ENCODE results near the gene WSB1. TPM values are rescaled to one million over a fixed set of nuclear protein-coding genes. Genes with fewer than 3 reads are reported as not detected.

Gene WSB1
- total and polyA plus RNA-seq, 9 of the 15 experiments (the other 6 are each of a cell fraction or from before 2014, with no cell fraction given) = 22.8 to 229 (median 81.1) TPM

DNA sequence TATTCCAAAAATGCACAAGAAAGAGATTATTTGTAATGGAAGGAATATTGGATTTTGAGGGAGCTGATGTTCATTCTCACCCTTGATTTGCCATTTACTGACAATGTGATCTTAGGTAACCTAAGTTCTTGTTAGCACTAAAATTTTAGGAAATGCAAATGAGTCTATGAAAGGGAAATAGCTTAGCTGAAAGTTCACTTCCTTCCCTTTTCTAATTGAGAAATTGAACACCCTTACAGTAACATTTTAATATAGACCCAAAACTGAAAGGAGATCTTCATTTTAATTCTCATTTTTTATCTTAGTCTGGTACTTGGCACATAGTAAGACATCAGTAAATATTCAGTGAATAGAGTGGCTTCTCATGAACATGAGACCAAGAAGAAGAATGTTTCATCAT is 10.9 kb upstream of the WSB1 start:
- POLR2A ChIA-PET = interaction anchor here (1.4 to 2.9 kb wide), 4 partner anchors 11 to 25 kb away, joined by 5 to 23 read pairs (median 7); partner anchors contain the start of gene WSB1

More for the DNA sequence above, 10.9 kb upstream of the WSB1 start:
- Histone ChIP-seq H3K27me3 (ENCODE audit: control insufficient read depth in 2 of 2, insufficient read depth in 2 of 2, low read length in 2 of 2) (no peaks in the 10 kb centered on the region; a peak in 1 of 5 replicates), H3K36me3 (ENCODE audit: control insufficient read depth, insufficient read depth, low read length) (no peaks in the 10 kb centered on the region), H3K9me3 (replicated peaks; ENCODE audit: control insufficient read depth, insufficient read depth, low read depth, low read length) (no peaks in the 10 kb centered on the region), H3K4me3 (no peak overlapping the region), H3K27ac (ENCODE audit: extremely low read depth, low read depth, low read length) (no peak overlapping the region), H2AFZ (ENCODE audit: low read depth, low read length) (no peak overlapping the region), H3K9me1 (ENCODE audit: control insufficient read depth, insufficient read depth, low read length) (no peaks in the 10 kb centered on the region), H3K4me1 (replicated peaks in 1 of 2; ENCODE audit: control insufficient read depth in 2 of 2, insufficient read depth in 2 of 2, low read length in 2 of 2) (peaks cover 5% of the 10 kb centered on the region in 2 experiments; a peak in 2 of 5 replicates), H3K79me2 (ENCODE audit: control insufficient read depth, insufficient read depth, low read length) (no peaks in the 10 kb centered on the region), H3K9ac (ENCODE audit: insufficient read depth in 1 of 2, low read depth in 2 of 2, low read length in 2 of 2) (no peak overlapping the region), H3K4me2 (ENCODE audit: insufficient read depth, low read length) (no peak overlapping the region), H4K20me1 (replicated peaks; ENCODE audit: control insufficient read depth, insufficient read depth, low read length) (no peaks in the 10 kb centered on the region)
- TF ChIP-seq ZNF445 (CRISPR knock-in tag; IDR thresholded peaks at IDR 0.05; ENCODE audit: low read depth) (no peak), ZNF324 (CRISPR knock-in tag; IDR thresholded peaks at IDR 0.05) (no peak), RAD51 (IDR thresholded peaks at IDR 0.05; ENCODE audit: borderline replicate concordance, low read depth) (no peak), PHB (CRISPR knock-in tag; IDR thresholded peaks at IDR 0.05) (no peak), TRIM24 (IDR thresholded peaks at IDR 0.05) (no peak), KAT8 (IDR thresholded peaks at IDR 0.05; ENCODE audit: low read depth) (no peak), ZNF76 (CRISPR knock-in tag; IDR thresholded peaks at IDR 0.05; ENCODE audit: borderline replicate concordance) (no peak), NEUROD1 (IDR thresholded peaks at IDR 0.05; ENCODE audit: borderline replicate concordance, low read depth, low read length, partially characterized antibody) (no peak), ZKSCAN3 (CRISPR knock-in tag; IDR thresholded peaks at IDR 0.05) (no peak), ZNF175 (CRISPR knock-in tag; IDR thresholded peaks at IDR 0.05; ENCODE audit: low read depth) (no peak), CEBPB (tag; IDR thresholded peaks at IDR 0.05) (no peak)
- TF ChIP-seq, protein P1, sequence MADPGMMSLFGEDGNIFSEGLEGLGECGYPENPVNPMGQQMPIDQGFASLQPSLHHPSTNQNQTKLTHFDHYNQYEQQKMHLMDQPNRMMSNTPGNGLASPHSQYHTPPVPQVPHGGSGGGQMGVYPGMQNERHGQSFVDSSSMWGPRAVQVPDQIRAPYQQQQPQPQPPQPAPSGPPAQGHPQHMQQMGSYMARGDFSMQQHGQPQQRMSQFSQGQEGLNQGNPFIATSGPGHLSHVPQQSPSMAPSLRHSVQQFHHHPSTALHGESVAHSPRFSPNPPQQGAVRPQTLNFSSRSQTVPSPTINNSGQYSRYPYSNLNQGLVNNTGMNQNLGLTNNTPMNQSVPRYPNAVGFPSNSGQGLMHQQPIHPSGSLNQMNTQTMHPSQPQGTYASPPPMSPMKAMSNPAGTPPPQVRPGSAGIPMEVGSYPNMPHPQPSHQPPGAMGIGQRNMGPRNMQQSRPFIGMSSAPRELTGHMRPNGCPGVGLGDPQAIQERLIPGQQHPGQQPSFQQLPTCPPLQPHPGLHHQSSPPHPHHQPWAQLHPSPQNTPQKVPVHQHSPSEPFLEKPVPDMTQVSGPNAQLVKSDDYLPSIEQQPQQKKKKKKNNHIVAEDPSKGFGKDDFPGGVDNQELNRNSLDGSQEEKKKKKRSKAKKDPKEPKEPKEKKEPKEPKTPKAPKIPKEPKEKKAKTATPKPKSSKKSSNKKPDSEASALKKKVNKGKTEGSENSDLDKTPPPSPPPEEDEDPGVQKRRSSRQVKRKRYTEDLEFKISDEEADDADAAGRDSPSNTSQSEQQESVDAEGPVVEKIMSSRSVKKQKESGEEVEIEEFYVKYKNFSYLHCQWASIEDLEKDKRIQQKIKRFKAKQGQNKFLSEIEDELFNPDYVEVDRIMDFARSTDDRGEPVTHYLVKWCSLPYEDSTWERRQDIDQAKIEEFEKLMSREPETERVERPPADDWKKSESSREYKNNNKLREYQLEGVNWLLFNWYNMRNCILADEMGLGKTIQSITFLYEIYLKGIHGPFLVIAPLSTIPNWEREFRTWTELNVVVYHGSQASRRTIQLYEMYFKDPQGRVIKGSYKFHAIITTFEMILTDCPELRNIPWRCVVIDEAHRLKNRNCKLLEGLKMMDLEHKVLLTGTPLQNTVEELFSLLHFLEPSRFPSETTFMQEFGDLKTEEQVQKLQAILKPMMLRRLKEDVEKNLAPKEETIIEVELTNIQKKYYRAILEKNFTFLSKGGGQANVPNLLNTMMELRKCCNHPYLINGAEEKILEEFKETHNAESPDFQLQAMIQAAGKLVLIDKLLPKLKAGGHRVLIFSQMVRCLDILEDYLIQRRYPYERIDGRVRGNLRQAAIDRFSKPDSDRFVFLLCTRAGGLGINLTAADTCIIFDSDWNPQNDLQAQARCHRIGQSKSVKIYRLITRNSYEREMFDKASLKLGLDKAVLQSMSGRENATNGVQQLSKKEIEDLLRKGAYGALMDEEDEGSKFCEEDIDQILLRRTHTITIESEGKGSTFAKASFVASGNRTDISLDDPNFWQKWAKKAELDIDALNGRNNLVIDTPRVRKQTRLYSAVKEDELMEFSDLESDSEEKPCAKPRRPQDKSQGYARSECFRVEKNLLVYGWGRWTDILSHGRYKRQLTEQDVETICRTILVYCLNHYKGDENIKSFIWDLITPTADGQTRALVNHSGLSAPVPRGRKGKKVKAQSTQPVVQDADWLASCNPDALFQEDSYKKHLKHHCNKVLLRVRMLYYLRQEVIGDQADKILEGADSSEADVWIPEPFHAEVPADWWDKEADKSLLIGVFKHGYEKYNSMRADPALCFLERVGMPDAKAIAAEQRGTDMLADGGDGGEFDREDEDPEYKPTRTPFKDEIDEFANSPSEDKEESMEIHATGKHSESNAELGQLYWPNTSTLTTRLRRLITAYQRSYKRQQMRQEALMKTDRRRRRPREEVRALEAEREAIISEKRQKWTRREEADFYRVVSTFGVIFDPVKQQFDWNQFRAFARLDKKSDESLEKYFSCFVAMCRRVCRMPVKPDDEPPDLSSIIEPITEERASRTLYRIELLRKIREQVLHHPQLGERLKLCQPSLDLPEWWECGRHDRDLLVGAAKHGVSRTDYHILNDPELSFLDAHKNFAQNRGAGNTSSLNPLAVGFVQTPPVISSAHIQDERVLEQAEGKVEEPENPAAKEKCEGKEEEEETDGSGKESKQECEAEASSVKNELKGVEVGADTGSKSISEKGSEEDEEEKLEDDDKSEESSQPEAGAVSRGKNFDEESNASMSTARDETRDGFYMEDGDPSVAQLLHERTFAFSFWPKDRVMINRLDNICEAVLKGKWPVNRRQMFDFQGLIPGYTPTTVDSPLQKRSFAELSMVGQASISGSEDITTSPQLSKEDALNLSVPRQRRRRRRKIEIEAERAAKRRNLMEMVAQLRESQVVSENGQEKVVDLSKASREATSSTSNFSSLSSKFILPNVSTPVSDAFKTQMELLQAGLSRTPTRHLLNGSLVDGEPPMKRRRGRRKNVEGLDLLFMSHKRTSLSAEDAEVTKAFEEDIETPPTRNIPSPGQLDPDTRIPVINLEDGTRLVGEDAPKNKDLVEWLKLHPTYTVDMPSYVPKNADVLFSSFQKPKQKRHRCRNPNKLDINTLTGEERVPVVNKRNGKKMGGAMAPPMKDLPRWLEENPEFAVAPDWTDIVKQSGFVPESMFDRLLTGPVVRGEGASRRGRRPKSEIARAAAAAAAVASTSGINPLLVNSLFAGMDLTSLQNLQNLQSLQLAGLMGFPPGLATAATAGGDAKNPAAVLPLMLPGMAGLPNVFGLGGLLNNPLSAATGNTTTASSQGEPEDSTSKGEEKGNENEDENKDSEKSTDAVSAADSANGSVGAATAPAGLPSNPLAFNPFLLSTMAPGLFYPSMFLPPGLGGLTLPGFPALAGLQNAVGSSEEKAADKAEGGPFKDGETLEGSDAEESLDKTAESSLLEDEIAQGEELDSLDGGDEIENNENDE (IDR thresholded peaks at IDR 0.05; ENCODE audit: low read depth, low read length) = no peak
- in situ Hi-C loops (cut with MboI) (no loop called here), intact Hi-C loops (cut with micrococcal nuclease) (no loop called here)
- FAIRE-seq (no peak), ATAC-seq (no peak), DNase-seq (ENCODE audit: extremely low read depth in 1 of 4, low spot score in 3 of 4) (no peak)
- BruUV-seq (replicated peaks) = no TSS peak
- CTCF ChIA-PET (ENCODE audit: low intra/inter-chr PET ratio) = no interaction called here
